OCI-LY7 (cell line): Measurements from ENCODE around the gene CCDC30. TPM values are rescaled to one million over a fixed set of nuclear protein-coding genes. Genes with fewer than 3 reads are reported as not detected.

Source experiments
- BruUV-seq: library from RNA; stranded (reverse); fragments of 400-500 nt; replicated peaks from 2 replicates; lab custom pipeline; 2021; lab: Mats Ljungman, UMichigan
- CTCF ChIA-PET: fragments of 300-600 bp; sonication (Branson Sonifier 250); formaldehyde crosslinking; loops from one replicate; lab custom pipeline; 2022; ENCODE audit warnings: antibody characterized with exemption; ENCODE audit not compliant: unreplicated experiment; lab: Charles Lee
- POLR2A ChIA-PET: fragments of 300-600 bp; sonication (Branson Sonifier 250); formaldehyde crosslinking; loops from one replicate; lab custom pipeline; 2022; ENCODE audit warnings: antibody characterized with exemption; lab: Charles Lee
- DNase-seq: peaks from one replicate; pipeline ENCODE4 v3.0.0-alpha.2; 2015; ENCODE audit warnings: low spot score
- H2AFZ ChIP-seq: fragments of 200-600 bp; sonication (generic), shearing (Covaris generic); 2 replicates; pipeline ENCODE4 v1.6.1; 2014; ENCODE audit warnings: mild to moderate bottlenecking, antibody characterized with exemption, low read length, moderate library complexity
- H3K27ac ChIP-seq: fragments of 200-600 bp; sonication (generic); 2 replicates; pipeline ENCODE4 v1.5.1; 2014; ENCODE audit warnings: mixed run types, low read depth, mild to moderate bottlenecking, moderate library complexity, low read length, inconsistent platforms; ENCODE audit not compliant: poor library complexity, severe bottlenecking
- H3K36me3 ChIP-seq: fragments of 200-600 bp; sonication (generic); 2 replicates; pipeline ENCODE4 v1.6.1; 2014; ENCODE audit warnings: mild to moderate bottlenecking, antibody characterized with exemption, low read length, moderate library complexity, mixed read lengths; ENCODE audit not compliant: insufficient read depth
- H3K4me1 ChIP-seq: fragments of 200-600 bp; sonication (generic); 2 replicates; pipeline ENCODE4 v1.5.1; 2014; ENCODE audit warnings: mild to moderate bottlenecking, low read length; ENCODE audit not compliant: insufficient read depth, poor library complexity, severe bottlenecking
- H3K4me2 ChIP-seq: fragments of 200-600 bp; sonication (generic); 2 replicates; pipeline ENCODE4 v1.6.1; 2014; ENCODE audit warnings: mild to moderate bottlenecking, low read length
- H3K4me3 ChIP-seq: fragments of 200-600 bp; sonication (generic); 2 replicates; pipeline ENCODE4 v1.5.1; 2014; ENCODE audit warnings: mild to moderate bottlenecking, low read depth, low read length; ENCODE audit not compliant: poor library complexity, severe bottlenecking
- H3K79me2 ChIP-seq: fragments of 200-600 bp; sonication (generic); 2 replicates; pipeline ENCODE4 v1.6.1; 2016; ENCODE audit warnings: low read depth, mild to moderate bottlenecking, low read length, moderate library complexity, mixed read lengths; ENCODE audit not compliant: insufficient read depth
- H3K9me2 ChIP-seq: fragments of 200-600 bp; sonication (generic); 2 replicates; pipeline ENCODE4 v1.6.1; 2016; ENCODE audit warnings: mild to moderate bottlenecking, low read length, mixed read lengths; ENCODE audit not compliant: insufficient read depth
- H3K9me3 ChIP-seq: fragments of 200-600 bp; sonication (generic); 2 replicates; pipeline ENCODE4 v1.6.1; 2014; ENCODE audit warnings: mild to moderate bottlenecking, mixed run types, low read length, mixed read lengths
- H4K20me1 ChIP-seq: fragments of 200-600 bp; sonication (generic); 2 replicates; pipeline ENCODE4 v1.6.1; 2014; ENCODE audit warnings: mild to moderate bottlenecking, antibody characterized with exemption, low read length, moderate library complexity, mixed read lengths; ENCODE audit not compliant: insufficient read depth
- CTCF ChIP-seq: fragments of 200-600 bp; sonication (generic); conservative IDR thresholded peaks from 2 replicates; pipeline ENCODE4 v1.5.1; 2014; ENCODE audit warnings: mild to moderate bottlenecking, antibody characterized with exemption, low read length, moderate library complexity, mixed read lengths
- EZH2phosphoT487 ChIP-seq: fragments of 200-600 bp; sonication (generic); IDR thresholded peaks from 2 replicates; pipeline ENCODE4 v1.6.1; 2018; ENCODE audit warnings: low read depth, borderline replicate concordance, mild to moderate bottlenecking, mixed run types, antibody characterized with exemption, low read length, moderate library complexity, mixed read lengths
- intact Hi-C: fragments of 100-400 bp; cut with micrococcal nuclease; formaldehyde crosslinking; loops from one replicate; pipeline ENCODE4 v1.10.0; 2022; ENCODE audit not compliant: unreplicated experiment
- total RNA-seq, 2 experiments: library from RNA; depleted of rRNA in 1 of 2; stranded (reverse); fragments of >200 nt in 1 of 2; shearing (Covaris generic) in 1 of 2; gene quantifications; 2 replicates each; pipeline ENCODE4 v1.2.3, GENCODE V29; 2014 to 2022

Gene CCDC30
- total RNA-seq, 2 experiments from 2014 or later = 0.54 to 2.6 TPM

GRCh38 chr1:42420121-42420520 lies 43.0 kb upstream of the CCDC30 start:
- POLR2A ChIA-PET = no interaction called here
- no peak overlapping the region for H3K4me3 ChIP-seq
- no peak overlapping the region for H3K27ac ChIP-seq
- CTCF ChIA-PET = no interaction called here
- no TSS peak for BruUV-seq
- H2AFZ ChIP-seq = no peak overlapping the region
- no peaks in the 10 kb centered on the region for H3K79me2 ChIP-seq
- H3K9me3 ChIP-seq = no peaks in the 10 kb centered on the region
- no peak for DNase-seq
- H3K4me1 ChIP-seq = no peaks in the 10 kb centered on the region
- no peak for TF ChIP-seq EZH2phosphoT487
- TF ChIP-seq CTCF = no peak
- H3K36me3 ChIP-seq = no peaks in the 10 kb centered on the region
- H3K4me2 ChIP-seq = no peak overlapping the region
- no peaks in the 10 kb centered on the region for H3K9me2 ChIP-seq
- H4K20me1 ChIP-seq = no peaks in the 10 kb centered on the region
- intact Hi-C loops = no loop called here

- no peaks in the 10 kb centered on the region for H3K36me3 ChIP-seq
- ChIA-PET POLR2A (no interaction called here), CTCF (no interaction called here)
- H2AFZ ChIP-seq = no peak overlapping the region
- H3K4me1 ChIP-seq = no peaks in the 10 kb centered on the region
- H3K9me3 ChIP-seq = no peaks in the 10 kb centered on the region
- no peaks in the 10 kb centered on the region for H4K20me1 ChIP-seq
- intact Hi-C loops = no loop called here
- no peak for DNase-seq
- no peak overlapping the region for H3K27ac ChIP-seq
- H3K4me2 ChIP-seq = no peak overlapping the region
- no peaks in the 10 kb centered on the region for H3K9me2 ChIP-seq
- BruUV-seq = no TSS peak
- no peak overlapping the region for H3K4me3 ChIP-seq
- H3K79me2 ChIP-seq = no peaks in the 10 kb centered on the region
- TF ChIP-seq EZH2phosphoT487 = no peak
- no peak for TF ChIP-seq CTCF
These were observed 42.0 kb upstream of the CCDC30 start for GRCh38 chr1:42420911-42421585.

- TF ChIP-seq EZH2phosphoT487 = no peak
- TF ChIP-seq CTCF = no peak
- intact Hi-C loops = no loop called here
- ChIA-PET CTCF (no interaction called here), POLR2A (no interaction called here)
- Histone ChIP-seq H3K79me2 (no peaks in the 10 kb centered on the region), H3K36me3 (no peaks in the 10 kb centered on the region), H3K4me3 (no peak overlapping the region), H3K4me2 (no peak overlapping the region), H3K4me1 (no peaks in the 10 kb centered on the region), H3K27ac (no peak overlapping the region), H2AFZ (no peak overlapping the region), H3K9me2 (no peaks in the 10 kb centered on the region), H3K9me3 (no peaks in the 10 kb centered on the region), H4K20me1 (no peaks in the 10 kb centered on the region)
- no peak for DNase-seq
- no TSS peak for BruUV-seq
These were observed 40.3 kb upstream of the CCDC30 start for GRCh38 chr1:42422737-42423136.
